ENCODE results near the gene FN1. TPM values are rescaled to one million over a fixed set of nuclear protein-coding genes. Genes with fewer than 3 reads are reported as not detected.

FN1 gene
- total and polyA plus RNA-seq, 2 of the 8 experiments (the other 6 are each of a cell fraction or from before 2014, with no cell fraction given): 42.9 to 109 TPM

- TF ChIP-seq POLR2A (IDR thresholded peaks at IDR 0.05; ENCODE audit: control extremely low read depth in 1 of 2, low read depth in 2 of 2, low read length in 2 of 2) (no peak), SUZ12 (IDR thresholded peaks at IDR 0.05; ENCODE audit: low read length) (no peak), TBP (IDR thresholded peaks at IDR 0.05; ENCODE audit: low read depth, low read length) (no peak), CREB1 (IDR thresholded peaks at IDR 0.05) (no peak), TEAD4 (IDR thresholded peaks at IDR 0.05; ENCODE audit: low read depth, low read length) (no peak), RAD21 (IDR thresholded peaks at IDR 0.05 in 1 of 2, conservative IDR thresholded peaks at IDR 0.05 in 1 of 2; ENCODE audit: low read depth in 2 of 2, low read length in 2 of 2) (no peak), CHD1 (IDR thresholded peaks at IDR 0.05; ENCODE audit: low read depth, low read length) (no peak), CBX8 (IDR thresholded peaks at IDR 0.05; ENCODE audit: borderline replicate concordance, low read depth, low read length) (no peak), JUND (IDR thresholded peaks at IDR 0.05; ENCODE audit: low read length) (no peak)
Measured at GRCh38 chr2:215395687-215396460, 40.0 kb downstream of the FN1 start (continued).
